Activated naive CD8-positive, alpha-beta T cell (primary cell): Measurements from ENCODE around the gene LYST.
"Not testable (repeated sequence)": the region's sequence is repeated elsewhere in the genome, so short reads cannot be mapped to it uniquely, and the experiment has no call there.

Source experiments
- H3K27ac Mint-ChIP-seq: one replicate; pipeline ENCODE4 v1.8.0; 2021; ENCODE audit warnings: mixed read lengths
- H3K27me3 Mint-ChIP-seq: one replicate; pipeline ENCODE4 v1.8.0; 2021; ENCODE audit warnings: mixed read lengths
- H3K36me3 Mint-ChIP-seq: one replicate; pipeline ENCODE4 v1.8.0; 2021; ENCODE audit warnings: mixed read lengths
- H3K4me1 Mint-ChIP-seq: one replicate; pipeline ENCODE4 v1.8.0; 2021; ENCODE audit warnings: low read depth, mixed read lengths
- H3K4me3 Mint-ChIP-seq: one replicate; pipeline ENCODE4 v1.8.0; 2021; ENCODE audit warnings: mild to moderate bottlenecking, mixed read lengths
- H3K9me3 Mint-ChIP-seq: one replicate; pipeline ENCODE4 v1.8.0; 2021; ENCODE audit warnings: low read depth, mixed read lengths

LYST gene

DNA sequence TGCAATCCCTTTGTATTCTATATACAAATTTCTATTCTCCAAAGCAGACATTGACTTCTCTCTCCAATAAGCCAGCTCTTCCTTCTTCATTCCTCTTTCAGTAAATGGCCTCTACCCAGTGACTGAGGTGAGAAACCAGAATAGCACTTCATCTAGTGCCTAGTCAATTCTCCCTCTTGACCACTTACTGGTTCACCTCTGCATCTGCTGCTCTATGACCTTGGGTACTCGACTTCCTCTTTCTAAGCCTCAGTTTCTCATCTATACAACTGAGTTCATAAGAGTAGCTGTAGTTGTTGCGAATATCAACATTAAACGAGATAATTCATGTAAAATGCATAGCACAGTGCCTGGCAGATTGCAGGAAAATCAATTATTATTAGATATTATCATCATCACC lies 12.4 kb downstream of the LYST start:
- Mint-ChIP-seq H3K4me3 (peak overlapping the region; percentile 8), H3K36me3 (peaks cover 11% of the 10 kb centered on the region), H3K27me3 (no peaks in the 10 kb centered on the region), H3K4me1 (peaks cover 77% of the 10 kb centered on the region), H3K27ac (peak overlapping the region; percentile 67), H3K9me3 (peaks cover 4% of the 10 kb centered on the region)

DNA sequence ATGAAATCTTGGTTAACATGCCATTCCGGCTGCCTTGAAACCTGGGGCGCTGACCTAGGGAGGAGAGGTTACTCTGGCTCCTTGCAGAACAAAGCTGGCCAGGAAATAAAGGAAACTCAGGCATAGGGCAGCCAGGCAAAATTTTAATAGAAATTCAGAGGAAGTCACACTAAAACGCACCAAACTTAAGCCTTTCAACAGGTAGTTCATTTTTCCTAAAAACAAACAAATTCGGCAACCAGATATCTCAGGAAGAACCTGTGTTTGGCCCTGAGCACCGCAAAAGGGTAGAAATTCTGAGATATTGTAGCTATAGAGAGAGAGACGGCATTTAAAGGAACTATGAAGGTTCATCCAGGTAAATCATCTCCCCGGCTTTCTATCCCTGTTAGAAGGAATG lies 13.1 kb downstream of the LYST start:
- H3K4me1 Mint-ChIP-seq, result peaks cover 84% of the 10 kb centered on the region
- H3K27me3 Mint-ChIP-seq, result no peaks in the 10 kb centered on the region
- H3K4me3 Mint-ChIP-seq, result no peak overlapping the region
- no peak overlapping the region for H3K27ac Mint-ChIP-seq
- peaks cover 11% of the 10 kb centered on the region for H3K36me3 Mint-ChIP-seq
- H3K9me3 Mint-ChIP-seq, result peaks cover 4% of the 10 kb centered on the region

DNA sequence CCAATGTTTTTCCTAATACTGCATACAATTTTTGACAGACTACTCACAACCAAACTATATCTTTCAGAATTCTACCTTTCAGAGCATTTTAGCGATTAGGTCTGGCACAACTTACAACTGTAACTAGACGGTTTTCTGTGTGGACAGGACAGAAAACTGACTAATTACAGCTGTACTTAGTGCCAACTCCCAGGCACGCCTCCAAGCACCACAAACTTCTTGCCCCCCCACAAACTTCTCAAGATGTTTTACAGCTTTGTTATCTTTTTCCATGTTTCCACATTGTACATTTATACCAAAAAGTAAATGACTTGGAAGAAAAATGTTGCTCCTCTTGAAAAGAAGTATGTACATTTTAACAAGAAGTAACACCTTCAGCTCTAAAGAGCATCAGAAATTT lies 13.8 kb downstream of the LYST start:
- Mint-ChIP-seq H3K27me3 (no peaks in the 10 kb centered on the region), H3K36me3 (peaks cover 11% of the 10 kb centered on the region), H3K4me3 (no peak overlapping the region), H3K4me1 (peaks cover 89% of the 10 kb centered on the region), H3K9me3 (peaks cover 4% of the 10 kb centered on the region), H3K27ac (no peak overlapping the region)

- Mint-ChIP-seq H3K9me3 (no peaks in the 10 kb centered on the region), H3K4me3 (no peak overlapping the region), H3K27ac (peak overlapping the region; percentile 46), H3K4me1 (peaks cover 89% of the 10 kb centered on the region), H3K27me3 (no peaks in the 10 kb centered on the region), H3K36me3 (peaks cover 8% of the 10 kb centered on the region)
Measured at GRCh38 chr1:235851939-235852338, 14.8 kb downstream of the LYST start.

GRCh38 chr1:235848251-235848650 lies 18.5 kb downstream of the LYST start:
- Mint-ChIP-seq H3K4me1 (peaks cover 83% of the 10 kb centered on the region), H3K36me3 (peaks cover 14% of the 10 kb centered on the region), H3K27ac (peak overlapping the region; percentile 92), H3K4me3 (peak overlapping the region; percentile 77)
- not testable (repeated sequence) for H3K9me3 Mint-ChIP-seq, H3K27me3 Mint-ChIP-seq

GRCh38 chr1:235845656-235846107 lies 21.0 kb downstream of the LYST start:
- not testable (repeated sequence) for H3K27me3 Mint-ChIP-seq, H3K9me3 Mint-ChIP-seq, H3K36me3 Mint-ChIP-seq, H3K4me3 Mint-ChIP-seq
- Mint-ChIP-seq H3K27ac (peak overlapping the region; percentile 92), H3K4me1 (peaks cover 83% of the 10 kb centered on the region)

DNA sequence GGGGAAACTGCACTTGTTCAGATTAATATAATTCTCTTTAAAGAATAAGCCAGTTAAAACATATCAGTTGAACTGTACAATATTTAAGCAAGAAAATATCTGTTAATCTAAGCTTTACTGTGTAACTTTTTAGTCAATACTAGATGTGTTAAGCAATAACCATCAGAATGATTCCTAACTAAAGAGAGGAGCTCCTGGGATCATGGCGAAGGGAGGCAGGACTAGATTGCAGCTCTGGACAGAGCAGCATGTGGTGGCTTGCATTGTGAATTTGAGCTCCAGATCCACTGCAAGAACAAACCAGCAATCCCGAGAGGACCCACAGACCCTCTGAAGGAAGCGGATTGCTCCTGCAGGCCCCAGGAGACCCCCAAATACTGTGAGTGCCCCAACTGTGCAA lies 21.9 kb downstream of the LYST start:
- Mint-ChIP-seq H3K9me3 (no peaks in the 10 kb centered on the region), H3K27me3 (no peaks in the 10 kb centered on the region), H3K4me1 (peaks cover 80% of the 10 kb centered on the region), H3K4me3 (no peak overlapping the region), H3K27ac (peak overlapping the region; percentile 18), H3K36me3 (peaks cover 9% of the 10 kb centered on the region)

DNA sequence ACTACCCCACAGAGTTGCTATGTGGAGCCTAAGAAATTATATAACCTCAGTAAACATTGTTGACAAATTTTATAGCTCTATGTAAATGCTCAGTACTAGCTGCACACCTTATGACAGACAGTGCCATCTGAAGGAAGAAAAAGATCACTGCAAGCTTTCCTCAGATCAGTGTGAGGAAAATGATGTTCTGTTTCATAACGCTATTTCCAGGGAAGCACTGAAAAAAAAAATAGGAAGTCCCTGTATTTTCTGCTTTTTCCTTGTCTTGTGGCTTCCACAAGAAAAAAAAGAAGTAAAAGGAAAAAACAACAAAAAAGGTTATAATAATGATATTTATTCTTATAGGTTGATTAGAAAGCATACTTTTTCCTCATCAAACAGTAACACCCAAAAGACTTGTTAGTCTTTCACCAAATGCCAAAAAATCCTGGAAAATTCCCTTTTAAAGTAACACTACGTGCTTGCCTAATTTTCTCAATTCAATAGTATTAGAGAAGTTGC lies 23.2 kb downstream of the LYST start:
- H3K9me3 Mint-ChIP-seq, result no peaks in the 10 kb centered on the region
- no peaks in the 10 kb centered on the region for H3K27me3 Mint-ChIP-seq
- peaks cover 74% of the 10 kb centered on the region for H3K4me1 Mint-ChIP-seq
- no peak overlapping the region for H3K27ac Mint-ChIP-seq
- H3K4me3 Mint-ChIP-seq, result no peak overlapping the region
- H3K36me3 Mint-ChIP-seq, result peaks cover 10% of the 10 kb centered on the region

DNA sequence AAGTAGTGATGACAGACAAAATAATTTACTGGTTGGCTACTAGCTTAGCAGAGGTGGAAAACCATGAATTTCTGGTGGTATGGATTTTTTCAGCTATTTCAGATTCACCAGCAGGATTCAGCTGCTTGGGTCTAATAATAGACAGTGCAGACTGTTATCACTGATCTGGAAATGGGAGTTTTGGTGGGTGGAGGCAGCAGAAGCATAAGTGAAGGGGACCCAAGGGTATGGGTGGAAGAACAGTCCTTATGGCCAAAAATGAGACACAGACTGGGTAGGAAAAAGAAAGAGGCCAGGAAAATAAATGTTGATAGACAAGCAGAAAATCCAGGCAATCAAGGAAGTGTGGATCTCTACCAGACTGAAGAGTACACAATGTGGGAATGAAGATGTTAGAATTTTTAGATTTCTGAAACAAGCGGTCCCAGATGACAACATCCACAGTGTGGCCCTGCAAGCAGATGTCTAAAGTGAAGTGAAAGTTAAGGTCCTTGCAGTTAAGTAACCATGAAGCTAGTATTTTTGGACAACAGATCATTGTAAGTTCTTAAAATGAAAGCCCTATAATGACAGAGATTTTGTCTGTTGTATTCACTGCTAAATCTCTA lies 24.7 kb downstream of the LYST start:
- Mint-ChIP-seq H3K4me3 (no peak overlapping the region), H3K36me3 (peaks cover 10% of the 10 kb centered on the region), H3K27ac (no peak overlapping the region), H3K27me3 (no peaks in the 10 kb centered on the region), H3K9me3 (no peaks in the 10 kb centered on the region), H3K4me1 (peaks cover 61% of the 10 kb centered on the region)

- Mint-ChIP-seq H3K4me3 (no peak overlapping the region), H3K27me3 (no peaks in the 10 kb centered on the region), H3K27ac (no peak overlapping the region), H3K36me3 (peaks cover 6% of the 10 kb centered on the region), H3K9me3 (no peaks in the 10 kb centered on the region), H3K4me1 (peaks cover 38% of the 10 kb centered on the region)
Measured at GRCh38 chr1:235838021-235838420, 28.7 kb downstream of the LYST start.

DNA sequence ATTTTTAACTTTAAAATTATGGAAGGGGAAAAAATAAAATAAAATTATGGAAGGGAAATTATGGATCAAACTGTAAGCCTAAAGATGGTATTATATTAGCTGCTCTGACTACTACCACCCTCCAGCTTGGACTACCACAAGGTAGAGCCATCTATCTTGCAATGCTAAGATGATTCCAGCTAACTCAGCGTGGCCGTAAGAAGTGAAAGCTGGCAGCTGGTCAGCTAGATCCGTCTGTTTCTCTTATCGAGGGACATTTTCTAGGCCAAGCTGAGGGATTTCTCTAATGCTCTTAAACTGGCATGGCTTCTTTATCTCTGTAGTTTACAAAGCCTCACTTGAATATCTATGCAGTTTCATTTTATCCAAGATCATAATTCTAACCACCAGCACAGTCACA lies 31.5 kb downstream of the LYST start:
- H3K4me3 Mint-ChIP-seq, result no peak overlapping the region
- H3K9me3 Mint-ChIP-seq, result no peaks in the 10 kb centered on the region
- peaks cover 23% of the 10 kb centered on the region for H3K4me1 Mint-ChIP-seq
- H3K27ac Mint-ChIP-seq, result no peak overlapping the region
- H3K27me3 Mint-ChIP-seq, result no peaks in the 10 kb centered on the region
- H3K36me3 Mint-ChIP-seq, result peaks cover 10% of the 10 kb centered on the region

- no peak overlapping the region for H3K27ac Mint-ChIP-seq
- H3K9me3 Mint-ChIP-seq, result no peaks in the 10 kb centered on the region
- H3K36me3 Mint-ChIP-seq, result peaks cover 6% of the 10 kb centered on the region
- peaks cover 18% of the 10 kb centered on the region for H3K4me1 Mint-ChIP-seq
- H3K4me3 Mint-ChIP-seq, result no peak overlapping the region
- no peaks in the 10 kb centered on the region for H3K27me3 Mint-ChIP-seq
Measured at GRCh38 chr1:235834620-235835019, 32.1 kb downstream of the LYST start.

GRCh38 chr1:235832011-235832410 lies 34.7 kb downstream of the LYST start:
- H3K36me3 Mint-ChIP-seq, result peaks cover 9% of the 10 kb centered on the region
- H3K27ac Mint-ChIP-seq, result no peak overlapping the region
- peaks cover 11% of the 10 kb centered on the region for H3K4me1 Mint-ChIP-seq

GRCh38 chr1:235831148-235831547 lies 35.6 kb downstream of the LYST start:
- no peak overlapping the region for H3K27ac Mint-ChIP-seq
- no peaks in the 10 kb centered on the region for H3K27me3 Mint-ChIP-seq
- peaks cover 13% of the 10 kb centered on the region for H3K4me1 Mint-ChIP-seq
- no peaks in the 10 kb centered on the region for H3K9me3 Mint-ChIP-seq
- peaks cover 13% of the 10 kb centered on the region for H3K36me3 Mint-ChIP-seq
- H3K4me3 Mint-ChIP-seq, result no peak overlapping the region

More at GRCh38 chr1:235832011-235832410, 34.7 kb downstream of the LYST start:
- H3K9me3 Mint-ChIP-seq, result no peaks in the 10 kb centered on the region
- H3K27me3 Mint-ChIP-seq, result no peaks in the 10 kb centered on the region
- H3K4me3 Mint-ChIP-seq, result no peak overlapping the region

DNA sequence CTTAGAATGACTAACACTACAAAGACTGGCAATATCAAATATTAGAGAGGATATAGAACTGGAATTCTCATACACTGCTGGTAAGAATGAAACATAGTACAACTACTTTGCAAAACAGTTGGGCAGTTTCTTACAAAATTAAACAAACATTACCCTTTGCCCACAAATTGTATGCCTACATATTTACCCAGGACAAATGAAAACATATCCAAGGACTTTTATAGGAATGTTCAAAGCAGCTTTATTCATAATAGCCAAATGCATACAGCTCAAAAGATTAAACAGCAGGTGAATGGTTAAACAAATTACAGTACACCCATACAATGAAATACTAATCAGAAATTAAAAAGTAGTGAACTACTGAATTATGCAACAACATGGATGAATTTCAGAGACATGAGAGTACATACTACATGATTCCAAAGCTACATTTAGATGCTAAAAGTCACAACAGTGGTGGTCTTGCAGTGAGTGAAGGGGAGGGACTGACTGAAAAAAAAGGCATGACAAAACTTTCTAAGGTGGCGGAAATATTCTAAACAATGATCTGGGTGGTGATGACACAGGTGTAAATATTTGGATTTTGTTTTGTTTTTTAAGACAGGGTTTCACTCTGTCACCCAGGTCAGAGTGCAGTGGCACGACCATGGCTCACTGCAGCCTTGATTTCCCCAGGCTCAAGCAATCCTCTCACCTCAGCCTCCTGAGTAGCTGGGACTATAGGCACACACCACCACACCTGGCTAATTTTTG lies 40.4 kb downstream of the LYST start:
- Mint-ChIP-seq H3K27me3 (no peaks in the 10 kb centered on the region), H3K36me3 (peaks cover 24% of the 10 kb centered on the region), H3K9me3 (no peaks in the 10 kb centered on the region), H3K27ac (peak overlapping the region; percentile 41), H3K4me3 (no peak overlapping the region), H3K4me1 (peaks cover 16% of the 10 kb centered on the region)
